DMS53 treated with DMSO at 0.1 percent for 48 hours (cell line): ENCODE results near the gene PRDM5.
A peak's percentile ranks its signal among the peaks of the same experiment; 100 is the strongest.

Source experiments
- DNase-seq: peaks from one replicate; lab custom pipeline; 2025; ENCODE audit not compliant: unreplicated experiment; lab: John Stamatoyannopoulos, UW

The PRDM5 gene

GRCh38 chr4:120858776-120859175 lies 63.8 kb downstream of the PRDM5 start:
- DNase-seq: no peak

DNA sequence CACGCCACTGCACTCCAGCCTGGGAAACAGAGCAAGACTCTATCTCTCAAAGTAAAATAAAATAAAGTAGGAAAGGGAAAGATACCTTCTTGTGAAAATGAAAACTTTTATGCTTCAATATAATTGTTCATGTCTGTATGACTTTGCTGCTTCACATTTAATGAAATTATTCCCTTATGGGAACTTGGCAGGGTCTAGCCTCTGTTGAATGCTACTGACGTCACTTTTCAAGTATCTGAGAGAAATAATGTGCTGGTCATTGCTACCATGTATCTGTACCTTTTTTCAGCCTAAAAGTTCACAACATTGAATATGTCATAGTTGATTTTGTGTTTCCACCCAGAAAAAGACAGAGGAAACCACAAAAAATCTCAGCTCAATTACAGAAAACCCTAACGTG lies 65.2 kb downstream of the PRDM5 start:
- DNase-seq: no peak

DNA sequence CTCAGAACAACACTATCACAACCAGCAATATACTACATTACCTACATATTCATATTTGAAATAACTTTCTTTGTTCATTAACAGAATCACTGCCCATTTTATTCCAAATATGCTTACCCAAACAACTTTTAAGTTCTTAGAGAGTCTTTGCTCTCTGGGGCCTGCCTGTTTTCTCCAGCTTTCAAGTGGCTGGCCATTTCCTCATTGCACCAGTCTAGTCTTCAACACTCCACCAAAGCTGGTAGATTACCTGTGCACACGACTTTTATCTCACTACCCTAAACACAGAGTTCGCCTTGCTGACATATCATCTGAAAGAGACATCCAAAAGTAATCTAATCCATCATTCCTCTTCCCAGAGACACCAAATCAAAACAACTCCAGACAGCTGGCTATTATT lies 66.2 kb downstream of the PRDM5 start:
- no peak for DNase-seq

GRCh38 chr4:120855307-120856001 lies 67.1 kb downstream of the PRDM5 start:
- no peak for DNase-seq

- no peak for DNase-seq
Observed at GRCh38 chr4:120853161-120853935, 69.2 kb downstream of the PRDM5 start.

DNA sequence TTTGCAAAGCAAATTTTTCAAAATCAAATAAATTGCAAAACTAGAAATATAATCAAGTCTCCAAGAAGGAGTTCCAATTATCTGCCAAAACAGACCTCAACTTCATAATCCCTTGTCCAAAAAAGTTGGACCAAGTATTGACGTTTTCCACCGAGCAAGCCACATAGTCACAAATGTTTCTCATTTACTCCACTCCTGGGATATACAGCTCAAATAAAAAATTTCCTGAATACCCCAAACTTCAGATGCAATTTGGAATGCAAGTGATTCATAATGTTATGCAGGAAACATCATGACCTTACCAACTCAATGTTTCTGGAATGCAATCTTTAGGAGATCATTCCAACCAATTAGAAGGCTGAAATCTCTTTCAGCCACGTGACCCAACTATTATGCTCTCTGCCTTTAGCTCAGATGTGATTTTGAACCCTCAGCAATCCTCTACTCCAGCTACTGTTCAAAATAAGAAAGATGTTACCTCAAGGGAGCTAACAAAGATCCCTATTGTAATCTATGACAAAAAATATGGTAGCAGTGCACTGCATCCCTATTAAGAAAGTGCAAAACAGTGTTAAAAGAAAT lies 72.4 kb downstream of the PRDM5 start:
- DNase-seq: no peak

GRCh38 chr4:120847019-120847582 lies 75.4 kb downstream of the PRDM5 start:
- no peak for DNase-seq

DNA sequence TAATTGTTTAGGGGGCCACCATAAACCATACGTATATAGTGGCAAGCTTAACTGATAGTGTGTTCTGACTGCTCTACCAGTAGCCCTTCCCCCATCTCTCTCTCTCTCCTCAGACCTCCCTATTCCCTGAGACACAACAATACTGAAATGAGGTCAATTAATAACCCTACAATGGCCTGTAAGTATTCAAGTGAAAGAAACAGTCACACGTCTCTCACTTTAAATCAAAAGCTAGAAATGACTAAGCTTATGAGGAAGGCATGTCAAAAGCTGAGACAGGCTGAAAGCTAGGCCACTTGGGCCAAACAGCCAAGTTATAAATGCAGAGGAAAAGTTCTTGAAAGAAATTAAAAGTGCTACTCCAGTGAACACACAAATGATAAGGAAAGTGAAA lies 78.0 kb downstream of the PRDM5 start:
- no peak for DNase-seq

GRCh38 chr4:120843849-120844527 lies 78.5 kb downstream of the PRDM5 start:
- peak; percentile 37 for DNase-seq

GRCh38 chr4:120842031-120842430 lies 80.5 kb downstream of the PRDM5 start:
- no peak for DNase-seq

GRCh38 chr4:120841580-120841979 lies 80.9 kb downstream of the PRDM5 start:
- no peak for DNase-seq

DNA sequence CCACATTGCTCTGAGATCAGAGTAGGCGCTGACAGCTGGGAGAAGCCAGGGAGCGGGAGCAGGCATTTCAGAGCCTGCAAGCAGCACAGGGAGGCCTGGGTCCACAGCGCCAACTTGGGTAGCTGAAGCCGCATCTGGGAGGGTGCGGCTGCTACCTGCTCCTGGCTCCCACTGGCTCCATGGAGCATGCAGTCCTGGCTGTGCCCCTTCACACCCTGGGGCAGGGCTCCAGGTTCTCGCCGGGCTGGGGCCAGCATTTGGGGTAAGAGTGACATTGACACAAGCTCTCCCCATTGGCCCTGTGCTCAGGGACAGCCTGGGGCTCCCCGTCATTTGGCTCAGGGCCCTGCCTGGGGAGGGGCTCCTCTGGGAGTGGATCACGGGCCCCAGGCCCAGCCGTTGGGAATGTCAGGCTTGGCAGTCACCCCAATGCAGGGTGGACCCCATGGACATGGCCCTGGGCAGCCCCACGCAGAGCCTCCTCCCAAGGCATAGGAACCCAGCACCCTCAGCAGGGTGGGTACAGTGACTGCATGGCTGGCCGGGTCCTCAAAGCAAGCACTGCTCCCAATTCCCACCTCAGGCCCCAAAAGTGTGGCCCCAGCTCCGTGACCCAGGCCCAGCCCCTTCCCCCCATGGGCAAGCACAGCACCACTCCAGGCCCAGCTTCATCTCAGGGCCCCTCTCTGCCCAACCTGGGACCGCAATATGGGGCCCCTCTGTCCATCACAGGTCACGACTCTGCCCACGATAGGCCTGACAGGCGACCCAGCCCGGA lies 82.4 kb downstream of the PRDM5 start:
- no peak for DNase-seq

- no peak for DNase-seq
Observed at GRCh38 chr4:120839334-120839973, 83.1 kb downstream of the PRDM5 start.

DNA sequence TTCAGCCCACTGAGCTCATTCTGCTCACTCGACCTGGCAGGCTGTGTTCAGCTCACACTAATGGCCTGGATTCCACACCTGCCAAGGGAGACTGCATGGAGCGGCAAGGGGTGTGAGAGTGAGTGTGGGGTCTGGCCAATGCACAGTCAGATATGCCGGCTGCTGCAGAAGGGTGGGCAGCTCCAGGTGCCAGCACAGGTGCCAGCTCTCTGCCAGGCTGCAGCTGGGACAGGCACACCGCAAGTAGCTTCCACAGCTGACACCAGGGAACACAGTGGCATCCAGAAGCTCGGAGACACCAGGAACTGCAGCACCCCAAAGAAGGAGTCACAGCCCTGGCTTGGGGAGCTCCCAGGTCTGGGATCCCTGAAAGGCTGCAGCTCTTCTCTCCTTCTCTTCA lies 83.7 kb downstream of the PRDM5 start:
- no peak for DNase-seq

DNA sequence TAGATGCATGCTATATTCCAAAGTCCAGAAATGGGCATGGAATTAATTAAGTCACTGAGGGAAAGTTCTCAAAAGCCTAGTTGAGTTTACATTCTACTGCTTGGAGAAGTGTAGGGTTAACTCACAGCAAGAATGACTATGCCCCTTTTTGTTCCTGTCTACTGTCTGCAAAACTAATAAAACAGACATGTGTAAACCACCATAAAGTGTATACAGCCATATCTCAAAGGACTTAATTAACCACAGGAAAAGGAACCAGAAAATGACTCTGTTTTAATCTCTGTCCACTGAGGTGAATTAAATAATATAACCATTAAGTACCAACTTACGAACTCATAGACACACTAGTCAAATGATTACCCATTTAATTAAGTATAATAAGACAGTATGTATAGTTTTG lies 84.9 kb downstream of the PRDM5 start:
- DNase-seq: no peak

DNA sequence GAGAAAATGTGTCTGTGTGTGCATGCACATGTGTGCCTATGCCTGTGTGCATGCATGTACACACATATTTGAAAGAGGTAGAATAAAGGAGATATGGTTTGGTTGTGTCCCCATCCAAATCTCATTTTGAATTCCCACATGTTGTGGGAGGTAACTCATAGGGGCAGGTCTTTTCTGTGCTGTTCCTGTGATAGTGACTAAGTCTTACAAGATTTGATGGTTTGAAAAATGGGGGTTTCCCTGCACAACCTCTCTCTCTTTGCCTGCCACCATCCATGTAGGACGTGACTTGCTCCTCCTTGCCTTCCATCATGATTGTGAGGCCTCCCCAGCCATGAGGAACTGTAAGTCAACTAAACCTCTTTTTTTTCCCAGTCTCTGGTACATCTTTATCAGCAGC lies 87.2 kb downstream of the PRDM5 start:
- no peak for DNase-seq

DNA sequence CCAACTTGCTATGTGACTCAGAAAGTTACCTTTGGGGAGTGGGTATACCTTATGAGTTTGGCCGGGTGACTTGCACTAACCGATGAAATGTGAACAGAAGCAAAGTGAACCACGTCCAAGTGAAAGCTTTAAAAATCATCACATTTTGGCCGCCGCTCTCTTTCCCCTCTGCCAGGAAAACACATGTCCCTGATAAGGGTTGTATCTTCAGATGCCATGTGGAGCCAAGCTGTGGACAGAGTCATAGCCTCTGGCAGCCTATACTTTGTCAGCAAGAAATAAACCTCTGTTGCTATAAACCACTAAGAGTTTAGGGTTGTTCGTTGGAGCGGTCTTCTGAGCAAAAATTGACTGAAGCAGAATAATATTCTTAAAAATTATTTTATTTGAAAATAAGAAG lies 92.3 kb downstream of the PRDM5 start:
- DNase-seq: no peak

DNA sequence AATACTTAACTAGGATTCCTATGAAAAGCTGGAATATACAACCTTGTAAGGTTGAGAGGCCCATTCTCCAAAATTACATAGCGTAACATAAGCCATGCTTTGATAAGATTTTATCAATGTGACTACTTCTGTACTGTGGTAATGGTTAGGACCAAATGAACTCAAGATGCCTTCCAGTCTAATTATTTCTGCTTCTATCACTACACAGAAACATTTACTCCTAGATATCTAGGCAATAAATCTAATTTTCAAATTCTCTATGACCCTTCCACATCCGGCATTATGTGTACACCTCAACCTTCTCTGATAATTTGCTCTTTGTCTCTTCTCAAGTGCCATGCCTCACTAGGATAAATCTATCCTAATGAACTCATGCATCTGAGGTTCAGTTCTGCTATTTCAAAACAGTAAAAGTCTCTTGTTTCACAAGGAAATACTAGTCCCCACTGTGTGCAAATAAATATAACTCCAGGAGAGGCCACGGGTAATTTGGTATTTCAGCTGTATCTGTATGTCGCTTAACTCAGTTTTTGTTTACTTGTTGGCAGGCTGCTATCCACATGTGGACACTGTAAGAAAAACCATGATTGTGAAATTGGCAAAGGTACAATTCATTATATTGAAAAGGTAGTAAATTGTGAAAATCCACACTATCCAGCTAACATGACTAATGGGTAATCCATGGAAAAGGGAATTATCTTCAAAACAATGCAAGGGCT lies 93.3 kb downstream of the PRDM5 start:
- no peak for DNase-seq

DNA sequence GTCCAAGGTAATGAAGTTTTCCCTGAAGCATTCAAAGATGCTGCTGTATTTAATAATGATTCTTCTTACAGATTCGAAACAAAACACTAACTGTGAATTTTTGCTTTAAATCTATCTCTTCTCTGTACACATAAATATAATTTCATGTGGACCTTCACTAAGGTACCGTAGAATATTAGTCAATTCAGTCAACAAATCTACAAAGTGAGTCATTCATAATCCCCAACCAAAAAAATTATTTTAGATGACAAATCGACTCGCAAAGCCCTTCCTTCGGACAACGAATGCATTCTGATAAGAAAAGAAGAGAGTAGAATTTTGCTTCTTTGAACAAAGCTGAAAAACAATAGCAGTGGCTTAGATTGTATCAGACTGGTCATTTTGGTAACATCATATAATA lies 95.7 kb downstream of the PRDM5 start:
- DNase-seq: no peak

DNA sequence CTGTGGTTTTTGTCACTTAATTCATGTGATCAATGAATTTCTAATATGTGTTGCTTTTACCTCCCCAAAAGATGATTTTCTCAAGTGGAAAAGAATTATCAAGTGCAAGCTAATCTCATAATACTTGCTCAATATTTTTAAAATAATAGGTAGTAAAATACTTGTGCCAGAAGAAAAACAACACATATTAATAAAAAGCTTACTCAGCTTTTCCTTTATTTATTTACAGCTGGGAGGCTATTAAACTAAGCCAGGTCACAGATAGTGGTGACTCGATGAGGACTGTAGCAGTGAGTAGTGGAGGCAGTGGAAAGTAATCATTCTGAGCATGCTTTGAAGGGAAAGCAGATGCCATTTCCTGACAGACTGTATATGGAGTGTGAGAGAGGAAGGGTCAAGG lies 96.1 kb downstream of the PRDM5 start:
- no peak for DNase-seq
